Transverse colon (tissue), 4 donors: ENCODE data around the gene RASSF1. TPM values are rescaled to one million over a fixed set of nuclear protein-coding genes. Genes with fewer than 3 reads are reported as not detected.

ENCODE experiments used
- DNase-seq: peaks from one replicate; pipeline ENCODE4 v3.0.0-alpha.2; 2019
- H3K27ac ChIP-seq, 4 donors: fragments of 200-600 bp; sonication (generic); 2 replicates each; pipeline ENCODE4 v1.5.1; 2016 to 2018; ENCODE audit warnings: inconsistent platforms in 4 of 4
- H3K27me3 ChIP-seq: fragments of 200-600 bp; sonication (generic); 2 replicates; pipeline ENCODE4 v1.5.1; 2017; ENCODE audit warnings: inconsistent platforms
- H3K36me3 ChIP-seq, 4 donors: fragments of 200-600 bp; sonication (generic); 2 replicates each; pipeline ENCODE4 v1.5.1; 2017 to 2019; ENCODE audit warnings: inconsistent platforms in 4 of 4
- H3K4me1 ChIP-seq, 4 donors: fragments of 200-600 bp; sonication (generic); 2 replicates each; pipeline ENCODE4 v1.5.1; 2017 to 2020; ENCODE audit warnings: inconsistent platforms in 4 of 4
- H3K4me3 ChIP-seq, 4 donors: fragments of 200-600 bp; sonication (generic); 1 replicate in 1 of 4; 2 replicates in 3 of 4; pipeline versions ENCODE4 v1.5.1 to v1.6.1; 2017 to 2019; ENCODE audit warnings: inconsistent platforms in 4 of 4
- H3K9me3 ChIP-seq, 2 donors: fragments of 200-600 bp; sonication (generic); 2 replicates each; pipeline ENCODE4 v1.5.1; 2017 to 2019; ENCODE audit warnings: inconsistent platforms in 2 of 2
- CTCF ChIP-seq, 5 experiments: fragments of 200-600 bp in 3 of 5; fragments of 450-650 bp in 2 of 5; sonication (generic) in 3 of 5; IDR thresholded peaks; 1 replicate in 2 of 5; 2 replicates in 3 of 5; pipeline ENCODE4 v1.5.1; 2016 to 2017; ENCODE audit warnings: antibody characterized with exemption in 5 of 5, inconsistent platforms in 3 of 5, mild to moderate bottlenecking in 2 of 5, moderate library complexity in 1 of 5
- EP300 ChIP-seq: sonication (generic); formaldehyde crosslinking; IDR thresholded peaks from one replicate; pipeline ENCODE4 v1.6.1; 2017; ENCODE audit warnings: antibody characterized with exemption, low read depth
- POLR2A ChIP-seq: fragments of 450-650 bp; IDR thresholded peaks from one replicate; pipeline ENCODE4 v1.6.1; 2016; ENCODE audit warnings: antibody characterized with exemption, mild to moderate bottlenecking, moderate library complexity
- POLR2AphosphoS5 ChIP-seq, 3 donors: sonication (generic); formaldehyde crosslinking; IDR thresholded peaks; one replicate each; pipeline ENCODE4 v1.6.1; 2016; ENCODE audit warnings: antibody characterized with exemption in 3 of 3
- WGBS, 2 donors: methylation state at CpG; one replicate each; pipeline ENCODE4 v1.1.5; 2018; ENCODE audit warnings: low coverage in 1 of 2; 5-methylcytosine and 5-hydroxymethylcytosine counted together
- in situ Hi-C, 4 donors: fragments of 200-750 bp; cut with MboI; loops; one replicate each; pipeline versions ENCODE4 v1.15.0 to v1.15.1; 2017; ENCODE audit warnings: low sequenced_read_pairs in 3 of 4, low pct_ligation_motif_present in 1 of 4, low pct_unique_long_range_greater_than_20kb in 1 of 4
- intact Hi-C: fragments of 100-400 bp; cut with DNase I; formaldehyde crosslinking; loops from one replicate; pipeline ENCODE4 v1.15.1; 2023; ENCODE audit warnings: low total_unique reads
- total RNA-seq, 4 donors: library from RNA; depleted of rRNA; stranded (reverse); fragments of >200 nt; gene quantifications; one replicate each; pipeline ENCODE4 v1.1.0, GENCODE V29; 2016

Gene RASSF1
- total RNA-seq, 4 donors from 2014 or later = 9.8 to 29.2 (median 21.7) TPM

GRCh38 chr3:50334339-50335075 lies 6.1 kb downstream of the RASSF1 start:
- H3K27me3 ChIP-seq = no peaks in the 10 kb centered on the region
- in situ Hi-C loops (no loop called here), intact Hi-C loops (loop anchor here (10.0 kb wide), 1 partner anchor 1950 kb away; the partner anchor contains the start of gene GLYCTK)
- DNase-seq = no peak
- no peak for TF ChIP-seq CTCF (IDR thresholded peaks at IDR 0.05)
- H3K4me1 ChIP-seq = peaks cover 20 to 50% (median 43%) of the 10 kb centered on the region in 4 donors
- 44 to 60% methylated on average over 2 to 5 of the region's 5 CpGs for WGBS, 2 donors
- H3K27ac ChIP-seq = peak overlapping the region; percentile 93 to 99 (median 98)
- H3K4me3 ChIP-seq = no peak overlapping the region
- peaks cover 0 to 21% (median 5%) of the 10 kb centered on the region in 4 donors for H3K36me3 ChIP-seq
- H3K9me3 ChIP-seq = no peaks in the 10 kb centered on the region

GRCh38 chr3:50333744-50334328 lies 6.8 kb downstream of the RASSF1 start:
- DNase-seq = no peak
- H3K4me3 ChIP-seq = no peak overlapping the region

GRCh38 chr3:50331364-50331907 lies 9.2 kb downstream of the RASSF1 start:
- no peak for TF ChIP-seq CTCF (IDR thresholded peaks at IDR 0.05)
- no peak for TF ChIP-seq POLR2A
- no peak for TF ChIP-seq EP300
- H3K4me3 ChIP-seq = no peak overlapping the region
- in situ Hi-C loops (no loop called here), intact Hi-C loops (loop anchor here (10.0 kb wide), 1 partner anchor 1953 kb away; the partner anchor contains the start of gene GLYCTK)
- DNase-seq = no peak
- peaks cover 28 to 54% (median 50%) of the 10 kb centered on the region in 4 donors for H3K4me1 ChIP-seq
- no peaks in the 10 kb centered on the region for H3K9me3 ChIP-seq
- peaks cover 0 to 22% (median 5%) of the 10 kb centered on the region in 4 donors for H3K36me3 ChIP-seq
- WGBS, 2 donors = 96 to 100% methylated on average over 1 to 19 of the region's 19 CpGs
- H3K27ac ChIP-seq = no peak overlapping the region
- no peaks in the 10 kb centered on the region for H3K27me3 ChIP-seq

More at GRCh38 chr3:50333744-50334328, 6.8 kb downstream of the RASSF1 start:
- peak overlapping the region; percentile 93 to 99 (median 98) for H3K27ac ChIP-seq
- no peaks in the 10 kb centered on the region for H3K9me3 ChIP-seq
- peaks cover 20 to 50% (median 44%) of the 10 kb centered on the region in 4 donors for H3K4me1 ChIP-seq
- intact Hi-C loops (loop anchor here (10.0 kb wide), 1 partner anchor 1951 kb away; the partner anchor contains the start of gene GLYCTK), in situ Hi-C loops (no loop called here)
- WGBS, 2 donors = 66 to 93% methylated on average over 5 to 12 of the region's 12 CpGs
- H3K27me3 ChIP-seq = no peaks in the 10 kb centered on the region
- no peak for TF ChIP-seq POLR2A
- no peak for TF ChIP-seq CTCF (IDR thresholded peaks at IDR 0.05)
- TF ChIP-seq POLR2AphosphoS5 (IDR thresholded peaks at IDR 0.05) = no peak
- no peak for TF ChIP-seq EP300
- H3K36me3 ChIP-seq = peaks cover 0 to 22% (median 5%) of the 10 kb centered on the region in 4 donors

- in situ Hi-C loops (no loop called here), intact Hi-C loops (loop anchor here (10.0 kb wide), 1 partner anchor 1954 kb away; the partner anchor contains the start of gene GLYCTK)
- H3K9me3 ChIP-seq = no peaks in the 10 kb centered on the region
- H3K4me1 ChIP-seq = peaks cover 18 to 44% (median 39%) of the 10 kb centered on the region in 4 donors
- DNase-seq = no peak
- H3K4me3 ChIP-seq = no peak overlapping the region
- H3K27ac ChIP-seq = no peak overlapping the region
- no peaks in the 10 kb centered on the region for H3K27me3 ChIP-seq
- H3K36me3 ChIP-seq = peaks cover 0 to 22% (median 5%) of the 10 kb centered on the region in 4 donors
- 93% methylated on average over 10 of the region's 10 CpGs; no CpG with 5 or more reads in 1 of the 2 donors for WGBS, 2 donors
- no peak for TF ChIP-seq POLR2AphosphoS5 (IDR thresholded peaks at IDR 0.05)
- TF ChIP-seq POLR2A = no peak
- no peak for TF ChIP-seq EP300
- no peak for TF ChIP-seq CTCF (IDR thresholded peaks at IDR 0.05)
These were observed 10.3 kb downstream of the RASSF1 start for GRCh38 chr3:50330330-50330729.
